IPS-NIHi11 (cell line): ENCODE measurements around the gene CEACAM18.
"Not testable (repeated sequence)": the region's sequence is repeated elsewhere in the genome, so short reads cannot be mapped to it uniquely, and the experiment has no call there.

Experiments
- DNase-seq: peaks from one replicate; pipeline ENCODE4 v3.0.0; 2012; ENCODE audit warnings: mixed read lengths, low spot score

Gene CEACAM18

GRCh38 chr19:51461723-51462161 is 16.6 kb upstream of the CEACAM18 start:
- no peak for DNase-seq

- no peak for DNase-seq
Observed at GRCh38 chr19:51462276-51462675, 16.1 kb upstream of the CEACAM18 start.

GRCh38 chr19:51462681-51463080 is 15.7 kb upstream of the CEACAM18 start:
- no peak for DNase-seq

GRCh38 chr19:51463976-51464581 is 14.3 kb upstream of the CEACAM18 start:
- not testable (repeated sequence) for DNase-seq

GRCh38 chr19:51466723-51467122 is 11.6 kb upstream of the CEACAM18 start:
- no peak for DNase-seq

- no peak for DNase-seq
Observed at GRCh38 chr19:51467864-51468544, 10.3 kb upstream of the CEACAM18 start.

- DNase-seq, result no peak
Observed at GRCh38 chr19:51468545-51468920, 9.8 kb upstream of the CEACAM18 start.

- no peak for DNase-seq
Observed at GRCh38 chr19:51469162-51469561, 9.2 kb upstream of the CEACAM18 start.

GRCh38 chr19:51469629-51470028 is 8.7 kb upstream of the CEACAM18 start:
- no peak for DNase-seq

GRCh38 chr19:51470966-51471365 is 7.4 kb upstream of the CEACAM18 start:
- DNase-seq, result no peak

GRCh38 chr19:51471527-51471926 is 6.8 kb upstream of the CEACAM18 start:
- DNase-seq, result no peak

- no peak for DNase-seq
Observed at GRCh38 chr19:51472607-51473006, 5.7 kb upstream of the CEACAM18 start.

- DNase-seq, result peak; percentile 75
Observed at GRCh38 chr19:51473009-51473707, 5.2 kb upstream of the CEACAM18 start.

GRCh38 chr19:51476164-51476563 is 2.2 kb upstream of the CEACAM18 start:
- DNase-seq, result no peak

- no peak for DNase-seq
Observed at GRCh38 chr19:51477344-51477743, 995 bp upstream of the CEACAM18 start.

- DNase-seq, result no peak
Observed at GRCh38 chr19:51479531-51480331, 1.4 kb downstream of the CEACAM18 start.

- DNase-seq, result peak; percentile 87
Observed at GRCh38 chr19:51480590-51480989, 2.3 kb downstream of the CEACAM18 start.

GRCh38 chr19:51485960-51486660 is 7.8 kb downstream of the CEACAM18 start:
- no peak for DNase-seq

GRCh38 chr19:51488491-51488890 is 10.2 kb downstream of the CEACAM18 start:
- no peak for DNase-seq

GRCh38 chr19:51489113-51489512 is 10.8 kb downstream of the CEACAM18 start:
- DNase-seq, result no peak

GRCh38 chr19:51490676-51491075 is 12.3 kb downstream of the CEACAM18 start:
- peak; percentile 64 for DNase-seq

GRCh38 chr19:51491586-51491985 is 13.2 kb downstream of the CEACAM18 start:
- no peak for DNase-seq
